Fibroblast of mammary gland (primary cell): ENCODE data around the gene DSCAM.

Experiments
- DNase-seq: peaks from one replicate; pipeline ENCODE4 v3.0.0-alpha.2; 2010; ENCODE audit warnings: low read depth
- H3K4me3 ChIP-seq: 2 replicates; pipeline ENCODE4 v1.5.1; 2011; ENCODE audit warnings: low read depth, mild to moderate bottlenecking, low read length, moderate library complexity; ENCODE audit not compliant: control insufficient read depth
- CTCF ChIP-seq: conservative IDR thresholded peaks from 2 replicates; pipeline ENCODE4 v1.5.1; 2011; ENCODE audit warnings: low read depth, low read length, inconsistent platforms; ENCODE audit not compliant: control insufficient read depth, insufficient read depth

The DSCAM gene

GRCh38 chr21:40863839-40864238 lies 16.9 kb upstream of the DSCAM start:
- DNase-seq: no peak
- TF ChIP-seq CTCF: no peak
- H3K4me3 ChIP-seq: no peak overlapping the region

- no peak for DNase-seq
- H3K4me3 ChIP-seq: no peak overlapping the region
- no peak for TF ChIP-seq CTCF
Observed at GRCh38 chr21:40858517-40858916, 11.6 kb upstream of the DSCAM start.

- no peak for TF ChIP-seq CTCF
- H3K4me3 ChIP-seq: no peak overlapping the region
- DNase-seq: no peak
Observed at GRCh38 chr21:40853956-40854688, 7.2 kb upstream of the DSCAM start.

GRCh38 chr21:40852563-40852962 lies 5.6 kb upstream of the DSCAM start:
- H3K4me3 ChIP-seq: no peak overlapping the region
- no peak for DNase-seq
- no peak for TF ChIP-seq CTCF

- DNase-seq: no peak
- no peak for TF ChIP-seq CTCF
Observed at GRCh38 chr21:40851749-40852148, 4.8 kb upstream of the DSCAM start.

GRCh38 chr21:40850071-40850470 lies 3.1 kb upstream of the DSCAM start:
- DNase-seq: no peak
- no peak for TF ChIP-seq CTCF
- H3K4me3 ChIP-seq: no peak overlapping the region

More at GRCh38 chr21:40851749-40852148, 4.8 kb upstream of the DSCAM start:
- H3K4me3 ChIP-seq: no peak overlapping the region
